ENCODE data around the gene PARD6B.
"Not testable (repeated sequence)": the region's sequence is repeated elsewhere in the genome, so short reads cannot be mapped to it uniquely, and the experiment has no call there.

PARD6B gene

DNA sequence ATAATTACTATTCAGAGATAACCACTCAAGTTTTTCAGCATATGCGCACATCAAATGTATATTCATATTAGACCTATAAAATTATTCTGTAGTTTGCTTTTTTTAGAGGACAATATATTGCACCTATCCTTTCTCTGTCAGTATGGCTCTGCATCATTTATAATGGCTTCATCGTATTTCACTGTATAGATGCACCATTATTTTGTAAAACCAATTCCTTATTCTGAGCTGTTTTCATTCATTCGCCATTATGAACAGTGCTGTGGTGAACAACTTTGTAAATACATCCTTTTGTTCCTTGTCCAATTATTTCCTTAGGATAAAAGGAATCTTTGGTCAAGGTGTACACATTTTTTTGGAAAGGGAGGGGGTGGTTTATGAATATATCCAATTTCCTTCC is 34.3 kb downstream of the PARD6B start:
- in situ Hi-C loops (cut with MboI; ENCODE audit: low pct_unique_long_range_greater_than_20kb, low sequenced_read_pairs, unreplicated experiment), result no loop called here
- TF ChIP-seq, protein P1, sequence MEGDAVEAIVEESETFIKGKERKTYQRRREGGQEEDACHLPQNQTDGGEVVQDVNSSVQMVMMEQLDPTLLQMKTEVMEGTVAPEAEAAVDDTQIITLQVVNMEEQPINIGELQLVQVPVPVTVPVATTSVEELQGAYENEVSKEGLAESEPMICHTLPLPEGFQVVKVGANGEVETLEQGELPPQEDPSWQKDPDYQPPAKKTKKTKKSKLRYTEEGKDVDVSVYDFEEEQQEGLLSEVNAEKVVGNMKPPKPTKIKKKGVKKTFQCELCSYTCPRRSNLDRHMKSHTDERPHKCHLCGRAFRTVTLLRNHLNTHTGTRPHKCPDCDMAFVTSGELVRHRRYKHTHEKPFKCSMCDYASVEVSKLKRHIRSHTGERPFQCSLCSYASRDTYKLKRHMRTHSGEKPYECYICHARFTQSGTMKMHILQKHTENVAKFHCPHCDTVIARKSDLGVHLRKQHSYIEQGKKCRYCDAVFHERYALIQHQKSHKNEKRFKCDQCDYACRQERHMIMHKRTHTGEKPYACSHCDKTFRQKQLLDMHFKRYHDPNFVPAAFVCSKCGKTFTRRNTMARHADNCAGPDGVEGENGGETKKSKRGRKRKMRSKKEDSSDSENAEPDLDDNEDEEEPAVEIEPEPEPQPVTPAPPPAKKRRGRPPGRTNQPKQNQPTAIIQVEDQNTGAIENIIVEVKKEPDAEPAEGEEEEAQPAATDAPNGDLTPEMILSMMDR (IDR thresholded peaks at IDR 0.05; ENCODE audit: extremely low read depth, insufficient read depth, missing control alignments), result no peak

DNA sequence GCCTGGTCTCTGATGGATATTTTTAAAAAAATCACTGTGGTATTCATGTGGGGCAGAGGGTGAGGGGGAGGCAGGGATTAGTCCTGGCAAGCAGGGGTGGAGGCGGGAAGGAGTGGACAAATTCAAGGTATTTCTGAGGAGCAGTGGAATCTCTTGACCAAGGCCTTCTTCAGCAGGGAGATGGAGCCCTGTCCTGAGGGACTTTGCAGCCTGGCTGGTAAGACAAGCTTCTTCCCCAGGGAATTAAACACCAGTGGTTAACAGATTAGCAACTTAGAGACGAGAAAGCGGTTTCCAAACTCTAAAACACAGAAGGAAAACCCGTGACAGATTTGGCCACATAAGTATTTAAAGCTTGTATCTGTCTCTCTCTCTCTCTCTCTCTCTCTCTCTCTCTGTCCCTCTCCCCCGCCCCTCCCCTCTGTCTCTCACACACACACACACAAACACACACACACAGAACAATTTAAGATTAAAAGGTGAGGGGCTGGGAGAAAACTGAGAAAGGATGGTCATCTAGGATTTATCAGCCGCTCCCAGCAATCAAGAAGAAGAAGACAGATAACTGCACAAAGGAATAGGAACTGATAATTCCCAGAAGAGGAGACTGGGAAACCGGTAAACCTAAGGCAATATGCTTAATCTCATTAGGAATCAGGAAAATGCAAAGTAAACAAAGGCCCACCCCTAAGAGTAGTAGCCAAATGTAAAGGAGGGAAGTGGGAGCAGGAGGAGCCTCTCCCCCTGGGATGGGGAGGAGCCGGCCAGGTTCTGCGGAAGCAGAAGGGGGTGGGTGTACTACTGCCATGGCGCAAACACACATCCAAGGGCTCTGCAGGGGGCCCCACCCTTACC is 35.8 kb downstream of the PARD6B start:
- in situ Hi-C loops (cut with MboI; ENCODE audit: low pct_unique_long_range_greater_than_20kb, low sequenced_read_pairs, unreplicated experiment); DNase-seq (ENCODE audit: low spot score): not testable (repeated sequence)

More for the DNA sequence above, 34.3 kb downstream of the PARD6B start:
- DNase-seq (ENCODE audit: low spot score), result no peak

DNA sequence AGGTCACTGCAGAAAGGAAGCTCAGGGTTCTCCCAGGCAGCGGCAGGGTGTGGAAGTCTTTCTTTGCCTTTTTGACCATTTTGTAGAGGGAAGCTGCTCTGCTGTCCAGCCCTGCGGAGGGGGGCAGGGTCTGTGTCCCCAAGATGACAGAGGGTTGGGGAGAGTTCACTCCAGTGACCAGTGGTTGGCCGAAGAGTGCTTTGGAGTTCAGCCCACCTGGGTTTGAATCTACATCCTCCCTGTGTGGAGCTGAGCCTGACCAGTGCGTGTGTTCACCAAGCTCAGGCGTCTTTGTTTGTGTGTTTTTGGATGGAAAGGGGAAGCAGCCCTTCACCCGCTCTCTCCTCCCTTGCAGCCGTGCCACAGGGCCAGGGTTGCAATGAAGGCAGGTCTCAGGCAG is 37.6 kb downstream of the PARD6B start:
- in situ Hi-C loops (cut with MboI; ENCODE audit: low pct_unique_long_range_greater_than_20kb, low sequenced_read_pairs, unreplicated experiment); DNase-seq (ENCODE audit: low spot score): not testable (repeated sequence)

DNA sequence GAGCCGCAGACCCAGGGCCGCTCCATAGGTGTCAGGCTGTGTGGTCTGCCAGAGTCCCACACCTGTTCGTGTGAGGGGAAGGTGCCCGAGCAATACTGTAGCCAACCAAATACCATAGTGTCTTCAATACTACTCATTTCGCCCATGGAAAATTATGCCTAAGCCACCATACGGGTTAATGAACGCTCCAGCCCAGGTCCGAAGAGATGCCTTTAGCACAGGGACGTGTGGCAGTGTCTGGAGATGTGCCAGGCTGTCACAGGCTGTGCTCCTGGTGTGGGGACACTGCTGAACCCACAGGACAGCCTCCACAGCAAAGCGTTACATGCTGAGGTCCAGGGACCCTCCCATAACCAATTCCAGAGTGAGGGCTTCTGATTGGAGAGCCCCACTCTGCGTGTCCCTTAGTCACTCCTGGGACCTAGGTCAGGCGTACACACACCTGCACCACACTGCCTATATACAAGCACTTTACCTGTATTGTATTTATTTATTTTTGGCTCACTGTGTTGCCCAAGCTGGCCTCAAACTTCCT is 38.2 kb downstream of the PARD6B start:
- in situ Hi-C loops (cut with MboI; ENCODE audit: low pct_unique_long_range_greater_than_20kb, low sequenced_read_pairs, unreplicated experiment); DNase-seq (ENCODE audit: low spot score): not testable (repeated sequence)

DNA sequence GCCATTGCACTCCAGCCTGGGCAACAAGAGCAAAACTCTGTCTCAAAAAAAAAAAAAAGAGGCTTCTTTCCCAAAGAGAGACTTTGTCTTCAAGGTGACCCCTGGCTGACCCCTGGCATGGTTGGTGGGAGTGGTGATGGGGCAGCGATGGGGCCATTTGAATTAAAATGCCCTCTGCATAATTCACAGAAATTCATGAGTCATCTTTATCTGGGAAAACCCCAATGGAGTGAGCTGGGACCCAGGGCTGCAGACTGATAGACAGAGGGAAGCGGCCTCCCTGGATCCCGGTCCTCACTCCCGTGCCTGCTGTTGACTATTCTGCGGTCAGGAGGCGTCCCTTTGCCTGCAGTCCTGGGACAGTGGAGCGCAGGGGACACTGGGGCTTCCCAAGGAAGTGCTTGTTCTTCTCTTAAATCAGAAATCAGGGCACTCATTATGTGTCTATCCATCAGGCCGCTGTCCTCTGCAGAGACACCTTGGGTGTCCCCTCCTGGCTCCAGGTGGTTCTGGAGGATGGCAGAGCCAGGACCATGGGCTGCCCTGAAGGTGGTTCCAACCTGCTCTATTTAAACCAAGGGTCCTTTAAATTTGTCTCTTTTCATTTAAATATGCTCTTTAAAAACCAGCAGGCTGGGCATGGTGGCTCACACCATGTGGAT is 40.2 kb downstream of the PARD6B start:
- in situ Hi-C loops (cut with MboI; ENCODE audit: low pct_unique_long_range_greater_than_20kb, low sequenced_read_pairs, unreplicated experiment); DNase-seq (ENCODE audit: low spot score): not testable (repeated sequence)

DNA sequence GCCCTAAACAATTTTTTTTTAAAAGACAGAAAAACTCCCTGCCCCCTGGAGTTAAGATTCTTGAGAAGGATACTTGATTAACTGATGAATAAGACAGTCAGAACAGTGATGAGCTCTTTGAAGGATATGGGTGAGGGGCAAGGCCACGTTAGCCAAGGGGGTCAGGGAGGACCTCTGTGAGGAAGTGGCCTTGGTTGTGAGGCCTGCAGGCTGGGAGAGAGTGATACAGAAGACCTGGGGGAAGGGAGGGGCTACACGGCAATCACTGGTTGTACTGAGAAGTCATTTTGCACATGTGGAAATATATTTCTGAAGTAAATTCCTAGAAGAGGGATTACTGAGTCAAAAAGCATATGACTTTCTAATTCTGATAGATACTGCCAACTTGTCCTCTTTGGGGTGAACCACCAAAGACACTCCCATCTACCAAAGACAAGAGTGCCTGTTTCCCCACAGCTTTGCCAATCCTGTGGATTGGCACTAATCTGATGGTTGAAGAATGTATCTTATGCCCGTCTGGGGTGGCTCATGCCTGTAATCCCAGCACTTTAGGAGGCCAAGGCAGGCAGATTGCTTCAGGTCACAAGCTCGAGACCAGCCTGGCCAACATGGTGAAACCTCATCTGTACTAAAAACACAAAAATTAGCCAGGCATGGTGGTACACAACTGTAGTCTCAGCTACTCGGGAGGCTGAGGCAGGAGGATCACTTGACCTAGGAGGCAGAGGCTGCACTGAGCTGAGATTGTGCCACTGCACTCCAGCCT is 41.2 kb downstream of the PARD6B start:
- TF ChIP-seq, protein P1 (IDR thresholded peaks at IDR 0.05; ENCODE audit: extremely low read depth, insufficient read depth, missing control alignments), result no peak
- DNase-seq (ENCODE audit: low spot score), result no peak
- in situ Hi-C loops (cut with MboI; ENCODE audit: low pct_unique_long_range_greater_than_20kb, low sequenced_read_pairs, unreplicated experiment), result no loop called here

DNA sequence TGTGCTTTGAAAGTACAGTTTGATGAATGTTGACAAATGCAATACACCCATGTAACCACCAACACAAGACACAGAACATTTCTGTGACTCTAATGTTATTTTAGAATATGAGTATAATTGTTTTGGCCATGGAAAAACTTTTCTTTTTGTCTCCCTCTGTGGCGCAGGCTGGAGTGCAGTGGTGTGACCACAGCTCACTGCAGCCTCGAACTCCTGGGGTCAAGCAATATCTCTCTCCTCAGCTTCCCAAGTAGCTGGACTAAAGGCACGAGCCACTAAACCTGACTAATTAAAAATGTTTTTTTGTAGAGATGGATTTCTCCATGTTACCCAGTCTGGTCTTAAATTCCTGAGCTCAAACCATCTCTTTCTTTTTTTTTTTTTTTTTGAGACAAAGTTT is 43.1 kb downstream of the PARD6B start:
- TF ChIP-seq, protein P1 (IDR thresholded peaks at IDR 0.05; ENCODE audit: extremely low read depth, insufficient read depth, missing control alignments), result no peak
- in situ Hi-C loops (cut with MboI; ENCODE audit: low pct_unique_long_range_greater_than_20kb, low sequenced_read_pairs, unreplicated experiment), result no loop called here
- no peak for DNase-seq (ENCODE audit: low spot score)

DNA sequence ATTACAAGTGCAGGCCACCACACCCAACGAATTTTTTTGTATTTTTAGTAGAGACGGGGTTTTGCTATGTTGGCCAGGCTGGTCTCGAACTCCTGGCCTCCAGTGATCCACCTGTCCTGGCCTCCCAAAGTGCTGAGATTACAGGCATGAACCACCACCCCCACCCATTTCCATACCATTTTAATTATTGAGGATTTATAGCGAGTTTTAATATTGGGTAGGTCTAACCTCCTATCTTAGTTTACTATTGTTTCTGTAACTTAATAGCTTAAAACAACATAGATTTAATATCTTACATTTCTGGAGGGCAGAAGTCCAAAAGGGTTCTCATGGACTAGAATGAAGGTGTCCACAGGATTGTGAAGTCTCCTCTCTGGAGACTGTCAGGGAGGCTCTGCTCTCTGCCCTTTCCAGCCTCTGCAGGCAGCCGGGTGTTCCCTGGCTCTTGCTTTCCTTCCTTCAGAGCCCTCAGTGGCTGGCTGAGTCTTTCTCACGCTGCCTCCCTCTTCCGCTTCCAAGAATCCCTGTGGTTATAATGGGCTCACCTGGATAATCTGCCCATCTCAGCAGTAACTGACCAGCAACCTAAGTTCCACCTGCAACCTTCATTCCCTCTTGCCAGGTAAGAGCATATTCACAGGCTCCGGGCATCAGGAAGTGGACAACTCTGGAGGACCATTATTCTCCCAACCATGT is 44.9 kb downstream of the PARD6B start:
- in situ Hi-C loops (cut with MboI; ENCODE audit: low pct_unique_long_range_greater_than_20kb, low sequenced_read_pairs, unreplicated experiment), result loop anchor here (25.0 kb wide), 1 partner anchor 536 kb away; no protein-coding TSS in a partner anchor
- DNase-seq (ENCODE audit: low spot score), result no peak
- TF ChIP-seq, protein P1 (IDR thresholded peaks at IDR 0.05; ENCODE audit: extremely low read depth, insufficient read depth, missing control alignments), result no peak

Data from GM13977 (cell line).